AG04449 (cell line): Measurements from ENCODE around the gene SLC2A9.

Source experiments
- CTCF ChIA-PET: fragments of 350-600 bp; formaldehyde crosslinking; extraction: SDS; loops from one replicate; lab custom pipeline; 2021; ENCODE audit warnings: antibody characterized with exemption; lab: Yijun Ruan, JAX
- POLR2A ChIA-PET: fragments of 400-600, 350-600 bp; formaldehyde crosslinking; extraction: SDS; loops from one replicate; lab custom pipeline; 2020; ENCODE audit warnings: antibody characterized with exemption, inconsistent platforms; lab: Yijun Ruan, JAX
- DNase-seq: peaks from one replicate; pipeline ENCODE4 v3.0.0-alpha.2; 2010; ENCODE audit warnings: low read depth, low spot score
- H3K4me3 ChIP-seq: 2 replicates; pipeline ENCODE4 v1.5.1; 2011; ENCODE audit warnings: low read depth, mild to moderate bottlenecking, control low read depth, low read length
- TF ChIP-seq, protein P1 (sequence below): IDR thresholded peaks from one replicate; pipeline ENCODE4 v1.5.1; 2011; ENCODE audit warnings: mild to moderate bottlenecking, moderate library complexity, low read length, control low read depth, inconsistent platforms; ENCODE audit not compliant: insufficient read depth; ENCODE audit errors: missing control alignments

The SLC2A9 gene

DNA sequence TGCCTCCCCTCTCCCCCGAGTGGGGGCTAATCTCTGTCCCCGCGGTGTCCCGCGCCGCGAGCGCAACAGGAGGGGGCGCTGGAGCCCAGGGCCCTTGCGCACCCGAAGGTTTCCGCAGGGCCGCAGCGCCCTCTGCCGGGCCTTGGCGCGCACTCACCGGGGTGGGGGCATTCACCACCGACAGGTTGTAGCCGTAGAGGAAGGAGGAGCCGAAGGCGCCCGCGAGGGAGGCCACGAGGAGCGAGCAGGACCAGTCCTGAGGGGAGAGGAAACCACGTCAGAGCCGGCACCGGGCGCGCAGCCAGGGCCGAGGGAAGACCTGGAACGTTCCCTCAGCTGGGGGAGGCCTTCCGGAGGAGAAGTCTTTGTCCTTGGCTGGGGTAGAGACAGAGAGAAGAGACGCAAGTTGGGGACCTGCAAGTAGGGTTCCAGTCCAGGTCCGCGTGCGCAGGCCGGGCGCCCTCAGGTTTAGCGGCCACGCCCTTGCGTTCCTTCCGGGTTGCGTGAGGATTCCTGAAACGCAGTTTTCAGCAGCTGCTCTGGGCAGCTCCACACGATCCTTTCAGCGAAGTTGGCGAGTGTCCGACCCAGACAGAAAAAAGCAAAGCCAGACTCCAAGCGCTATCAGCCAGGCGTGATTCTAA, 2.4 kb downstream of the SLC2A9 start:
- peak overlapping the region; percentile 50 for H3K4me3 ChIP-seq
- TF ChIP-seq, protein P1, sequence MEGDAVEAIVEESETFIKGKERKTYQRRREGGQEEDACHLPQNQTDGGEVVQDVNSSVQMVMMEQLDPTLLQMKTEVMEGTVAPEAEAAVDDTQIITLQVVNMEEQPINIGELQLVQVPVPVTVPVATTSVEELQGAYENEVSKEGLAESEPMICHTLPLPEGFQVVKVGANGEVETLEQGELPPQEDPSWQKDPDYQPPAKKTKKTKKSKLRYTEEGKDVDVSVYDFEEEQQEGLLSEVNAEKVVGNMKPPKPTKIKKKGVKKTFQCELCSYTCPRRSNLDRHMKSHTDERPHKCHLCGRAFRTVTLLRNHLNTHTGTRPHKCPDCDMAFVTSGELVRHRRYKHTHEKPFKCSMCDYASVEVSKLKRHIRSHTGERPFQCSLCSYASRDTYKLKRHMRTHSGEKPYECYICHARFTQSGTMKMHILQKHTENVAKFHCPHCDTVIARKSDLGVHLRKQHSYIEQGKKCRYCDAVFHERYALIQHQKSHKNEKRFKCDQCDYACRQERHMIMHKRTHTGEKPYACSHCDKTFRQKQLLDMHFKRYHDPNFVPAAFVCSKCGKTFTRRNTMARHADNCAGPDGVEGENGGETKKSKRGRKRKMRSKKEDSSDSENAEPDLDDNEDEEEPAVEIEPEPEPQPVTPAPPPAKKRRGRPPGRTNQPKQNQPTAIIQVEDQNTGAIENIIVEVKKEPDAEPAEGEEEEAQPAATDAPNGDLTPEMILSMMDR, result peak; percentile 81
- DNase-seq, result peak; percentile 21
- POLR2A ChIA-PET, result no interaction called here
- CTCF ChIA-PET, result no interaction called here

DNA sequence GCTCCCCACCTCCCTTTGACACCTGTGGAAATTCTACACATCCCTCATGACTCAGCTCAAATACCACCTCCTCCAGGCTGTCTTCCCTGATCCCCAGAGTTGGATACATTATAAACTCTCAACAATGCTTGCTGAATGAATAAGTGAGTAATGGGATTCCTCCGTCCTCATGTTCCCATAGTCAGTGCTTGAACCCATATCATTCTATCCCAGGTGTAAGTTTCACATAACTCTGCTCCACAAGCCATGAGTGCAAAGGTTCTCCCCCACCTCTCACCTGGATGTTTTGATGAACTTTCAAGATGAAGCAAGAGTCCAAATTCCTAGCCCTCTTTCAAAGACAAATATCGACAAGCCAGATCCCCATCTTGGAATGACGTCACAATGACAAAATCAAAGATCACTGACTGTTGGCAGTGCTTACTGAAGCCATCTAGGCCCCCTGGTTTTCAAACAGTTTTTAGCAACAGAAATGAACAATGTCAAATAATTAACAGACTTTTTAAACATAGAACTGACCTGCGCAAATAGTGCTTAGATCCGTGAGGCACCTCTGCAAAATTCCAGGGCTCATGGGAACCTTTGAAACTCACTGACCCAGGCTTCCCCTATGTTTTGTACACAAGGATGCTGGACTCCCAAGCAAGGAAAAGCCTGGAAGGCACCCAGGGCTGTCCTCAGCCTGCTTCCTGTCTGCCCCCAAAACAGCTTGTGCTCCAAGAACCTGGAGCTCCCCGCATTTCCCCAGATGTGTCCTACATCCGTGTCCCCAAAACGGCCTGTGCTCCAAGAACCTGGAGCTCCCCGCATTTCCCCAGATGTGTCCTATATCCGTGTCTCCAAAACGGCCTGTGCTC, 4.0 kb downstream of the SLC2A9 start:
- ChIA-PET CTCF (no interaction called here), POLR2A (no interaction called here)
- TF ChIP-seq, protein P1, result no peak
- no peak overlapping the region for H3K4me3 ChIP-seq
- no peak for DNase-seq

- ChIA-PET POLR2A (no interaction called here), CTCF (interaction anchor here (1.5 to 1.8 kb wide), 2 partner anchors 8 to 10 kb away, joined by 5 to 6 read pairs; no protein-coding TSS in a partner anchor)
- DNase-seq, result no peak
- TF ChIP-seq, protein P1, result no peak
- no peak overlapping the region for H3K4me3 ChIP-seq
Observed at GRCh38 chr4:10016169-10016568, 5.1 kb downstream of the SLC2A9 start.

- no peak overlapping the region for H3K4me3 ChIP-seq
- CTCF ChIA-PET, result interaction anchor here (0.7 to 1.8 kb wide), 6 partner anchors 7 to 255 kb away, joined by 3 to 6 read pairs (median 4); no protein-coding TSS in a partner anchor
- no peak for DNase-seq
- POLR2A ChIA-PET, result no interaction called here
- TF ChIP-seq, protein P1, result peak; percentile 20
Observed at GRCh38 chr4:10015140-10015753, 6.0 kb downstream of the SLC2A9 start.

- POLR2A ChIA-PET, result no interaction called here
- DNase-seq, result no peak
- CTCF ChIA-PET, result no interaction called here
- H3K4me3 ChIP-seq, result no peak overlapping the region
- TF ChIP-seq, protein P1, result peak; percentile 26
Observed at GRCh38 chr4:10013722-10014121, 7.6 kb downstream of the SLC2A9 start.

DNA sequence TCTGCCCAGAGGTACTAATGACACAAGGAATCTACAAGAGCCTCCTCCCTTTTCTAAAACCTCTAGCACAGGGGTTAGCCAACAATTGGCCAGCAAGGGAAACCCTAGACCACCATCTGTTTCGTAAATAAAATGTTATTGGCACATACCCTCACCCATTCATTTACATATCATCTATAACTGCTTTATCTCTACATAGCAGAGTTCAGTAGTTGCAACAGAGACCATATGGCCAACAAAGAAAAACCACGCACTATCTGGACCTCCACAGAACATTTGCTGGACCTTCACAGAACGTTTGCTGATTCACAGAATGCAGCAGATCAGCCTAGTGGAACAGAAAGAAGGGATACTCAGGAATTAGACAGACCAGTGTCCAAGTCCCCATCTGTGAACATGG, 9.4 kb downstream of the SLC2A9 start:
- no peak for DNase-seq
- TF ChIP-seq, protein P1, result no peak
- no peak overlapping the region for H3K4me3 ChIP-seq
- ChIA-PET POLR2A (no interaction called here), CTCF (no interaction called here)
